MCF 10A (cell line): ENCODE data around the gene SKIC2. TPM values are rescaled to one million over a fixed set of nuclear protein-coding genes. Genes with fewer than 3 reads are reported as not detected.
A peak's percentile ranks its signal among the peaks of the same experiment; 100 is the strongest.

ENCODE experiments used
- BruUV-seq: library from RNA; stranded (reverse); fragments of 400-500 nt; replicated peaks from 2 replicates; lab custom pipeline; 2021; lab: Mats Ljungman, UMichigan
- CTCF ChIA-PET: fragments of 300-600 bp; sonication (Branson Sonifier 250); formaldehyde crosslinking; extraction: SDS; loops from one replicate; lab custom pipeline; 2021; ENCODE audit warnings: antibody characterized with exemption, inconsistent platforms; lab: Yijun Ruan, JAX
- POLR2A ChIA-PET: fragments of 300-600, 350-650 bp; sonication (Branson Sonifier 250); formaldehyde crosslinking; extraction: SDS; loops from one replicate; lab custom pipeline; 2020; ENCODE audit warnings: antibody characterized with exemption, inconsistent platforms; lab: Yijun Ruan, JAX
- DNase-seq: peaks from one replicate; pipeline ENCODE4 v3.0.0-alpha.2; 2018; ENCODE audit not compliant: unreplicated experiment
- H3K27ac Mint-ChIP-seq: one replicate; pipeline ENCODE4 v1.8.0; 2022; ENCODE audit warnings: mild to moderate bottlenecking, low read depth, mixed read lengths; ENCODE audit not compliant: unreplicated experiment
- H3K27me3 Mint-ChIP-seq: one replicate; pipeline ENCODE4 v1.8.0; 2022; ENCODE audit warnings: mixed read lengths; ENCODE audit not compliant: insufficient read depth, unreplicated experiment
- H3K36me3 Mint-ChIP-seq: one replicate; pipeline ENCODE4 v1.8.0; 2022; ENCODE audit warnings: mild to moderate bottlenecking, moderate library complexity, mixed read lengths; ENCODE audit not compliant: insufficient read depth, unreplicated experiment
- H3K4me1 Mint-ChIP-seq: one replicate; pipeline ENCODE4 v1.8.0; 2022; ENCODE audit warnings: mixed read lengths; ENCODE audit not compliant: insufficient read depth, unreplicated experiment
- H3K4me3 Mint-ChIP-seq: one replicate; pipeline ENCODE4 v1.8.0; 2022; ENCODE audit warnings: mild to moderate bottlenecking, moderate library complexity, mixed read lengths; ENCODE audit not compliant: unreplicated experiment
- H3K9me3 Mint-ChIP-seq: one replicate; pipeline ENCODE4 v1.8.0; 2022; ENCODE audit warnings: mixed read lengths; ENCODE audit not compliant: unreplicated experiment
- intact Hi-C: fragments of 100-400 bp; cut with micrococcal nuclease; formaldehyde crosslinking; loops from 2 replicates; pipeline ENCODE4 v1.14.1; 2022
- total RNA-seq: library from RNA; stranded (reverse); gene quantifications from 2 replicates; pipeline ENCODE4 v1.2.3, GENCODE V29; 2022
- TF ChIP-seq, protein P1 (sequence below): fragments of 200-600 bp; IDR thresholded peaks from one replicate; pipeline ENCODE4 v1.8.0; 2022; ENCODE audit warnings: antibody characterized with exemption, mild to moderate bottlenecking; ENCODE audit not compliant: unreplicated experiment

The SKIC2 gene
- total RNA-seq, 1 experiment from 2014 or later = 53.1 TPM

DNA sequence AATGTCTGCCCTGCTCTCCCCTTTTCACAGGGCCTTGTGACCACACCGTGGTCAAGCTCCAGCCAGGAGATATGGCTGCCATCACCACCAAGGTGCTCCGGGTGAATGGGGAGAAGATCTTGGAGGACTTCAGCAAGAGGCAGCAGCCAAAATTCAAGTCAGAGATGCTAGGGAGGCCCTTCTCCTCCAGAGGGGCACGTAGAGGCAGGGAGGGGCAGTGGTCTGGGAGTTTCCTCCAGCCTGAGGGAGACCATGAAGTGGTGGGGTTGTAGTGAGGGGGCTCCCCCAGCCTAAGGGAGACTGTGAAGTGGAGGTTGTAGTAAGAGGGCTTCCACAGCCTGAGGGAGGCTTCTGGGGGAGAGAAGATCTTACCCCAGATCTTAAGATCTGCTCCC is 8.9 kb downstream of the SKIC2 start:
- Mint-ChIP-seq H3K36me3 (peaks cover 83% of the 10 kb centered on the region), H3K27me3 (no peaks in the 10 kb centered on the region), H3K9me3 (no peaks in the 10 kb centered on the region), H3K4me3 (no peak overlapping the region), H3K27ac (no peak overlapping the region), H3K4me1 (peaks cover 15% of the 10 kb centered on the region)
- intact Hi-C loops = no loop called here
- ChIA-PET CTCF (interaction anchor here (3.9 kb wide), 1 partner anchor 16 kb away, joined by 14 read pairs; no protein-coding TSS in a partner anchor), POLR2A (no interaction called here)
- TF ChIP-seq, protein P1, sequence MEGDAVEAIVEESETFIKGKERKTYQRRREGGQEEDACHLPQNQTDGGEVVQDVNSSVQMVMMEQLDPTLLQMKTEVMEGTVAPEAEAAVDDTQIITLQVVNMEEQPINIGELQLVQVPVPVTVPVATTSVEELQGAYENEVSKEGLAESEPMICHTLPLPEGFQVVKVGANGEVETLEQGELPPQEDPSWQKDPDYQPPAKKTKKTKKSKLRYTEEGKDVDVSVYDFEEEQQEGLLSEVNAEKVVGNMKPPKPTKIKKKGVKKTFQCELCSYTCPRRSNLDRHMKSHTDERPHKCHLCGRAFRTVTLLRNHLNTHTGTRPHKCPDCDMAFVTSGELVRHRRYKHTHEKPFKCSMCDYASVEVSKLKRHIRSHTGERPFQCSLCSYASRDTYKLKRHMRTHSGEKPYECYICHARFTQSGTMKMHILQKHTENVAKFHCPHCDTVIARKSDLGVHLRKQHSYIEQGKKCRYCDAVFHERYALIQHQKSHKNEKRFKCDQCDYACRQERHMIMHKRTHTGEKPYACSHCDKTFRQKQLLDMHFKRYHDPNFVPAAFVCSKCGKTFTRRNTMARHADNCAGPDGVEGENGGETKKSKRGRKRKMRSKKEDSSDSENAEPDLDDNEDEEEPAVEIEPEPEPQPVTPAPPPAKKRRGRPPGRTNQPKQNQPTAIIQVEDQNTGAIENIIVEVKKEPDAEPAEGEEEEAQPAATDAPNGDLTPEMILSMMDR = no peak
- BruUV-seq = no TSS peak
- no peak for DNase-seq

DNA sequence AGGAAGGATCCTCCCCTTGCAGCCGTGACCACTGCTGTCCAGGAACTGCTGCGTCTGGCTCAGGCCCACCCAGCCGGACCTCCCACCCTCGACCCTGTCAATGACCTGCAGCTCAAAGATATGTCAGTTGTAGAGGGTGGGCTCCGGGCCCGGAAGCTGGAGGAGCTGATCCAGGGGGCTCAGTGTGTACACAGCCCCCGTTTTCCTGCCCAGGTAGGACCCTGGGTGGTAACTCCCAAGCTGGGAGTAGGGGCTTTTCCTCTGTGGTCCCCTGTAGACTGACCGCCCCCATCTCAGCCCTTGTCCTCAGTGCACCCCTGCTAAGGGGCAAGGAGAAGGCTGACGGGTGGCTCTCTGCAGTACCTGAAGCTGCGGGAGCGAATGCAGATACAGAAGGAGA is 9.4 kb downstream of the SKIC2 start:
- TF ChIP-seq, protein P1 = no peak
- Mint-ChIP-seq H3K27me3 (no peaks in the 10 kb centered on the region), H3K27ac (no peak overlapping the region), H3K36me3 (peaks cover 83% of the 10 kb centered on the region), H3K9me3 (no peaks in the 10 kb centered on the region), H3K4me1 (peaks cover 19% of the 10 kb centered on the region), H3K4me3 (no peak overlapping the region)
- CTCF ChIA-PET = interaction anchor here (3.9 kb wide), 1 partner anchor 16 kb away, joined by 14 read pairs; no protein-coding TSS in a partner anchor
- POLR2A ChIA-PET = interaction anchor here (6.9 kb wide), 1 partner anchor 9 kb away, joined by 109 read pairs; the partner anchor contains the start of genes NELFE and SKIC2
- no TSS peak for BruUV-seq
- no peak for DNase-seq
- intact Hi-C loops = no loop called here

DNA sequence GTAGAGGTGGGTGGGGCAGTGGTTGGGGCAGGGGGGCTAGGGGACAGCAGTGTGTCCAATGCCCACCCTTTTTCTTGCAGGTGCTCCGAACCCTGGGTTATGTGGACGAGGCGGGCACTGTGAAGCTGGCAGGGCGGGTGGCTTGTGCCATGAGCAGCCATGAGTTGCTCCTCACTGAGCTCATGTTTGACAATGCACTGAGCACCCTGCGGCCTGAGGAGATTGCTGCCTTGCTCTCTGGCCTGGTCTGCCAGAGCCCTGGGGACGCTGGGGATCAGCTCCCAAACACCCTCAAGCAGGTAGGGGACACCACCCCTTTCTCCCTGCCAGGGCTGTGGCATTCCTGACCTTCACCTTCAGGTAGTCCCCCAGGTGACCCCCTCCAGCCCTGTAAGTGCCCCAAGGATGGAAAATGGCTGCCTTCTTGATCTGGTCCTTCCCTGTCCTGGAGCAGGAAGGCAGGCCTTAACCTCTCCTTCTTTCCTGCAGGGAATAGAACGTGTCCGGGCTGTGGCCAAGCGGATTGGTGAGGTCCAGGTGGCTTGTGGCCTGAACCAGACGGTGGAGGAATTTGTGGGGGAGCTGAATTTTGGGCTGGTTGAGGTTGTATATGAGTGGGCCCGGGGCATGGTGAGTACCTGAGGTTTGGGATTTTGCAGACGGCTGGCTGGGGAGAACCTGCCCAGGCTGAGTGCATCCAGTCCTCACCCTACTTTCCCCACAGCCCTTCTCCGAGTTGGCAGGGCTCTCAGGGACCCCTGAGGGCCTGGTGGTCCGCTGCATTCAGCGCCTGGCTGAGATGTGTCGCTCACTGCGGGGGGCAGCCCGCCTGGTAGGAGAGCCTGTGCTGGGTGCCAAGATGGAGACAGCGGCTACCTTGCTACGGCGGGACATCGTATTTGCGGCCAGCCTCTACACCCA is 10.1 kb downstream of the SKIC2 start:
- BruUV-seq = no TSS peak
- H3K27ac Mint-ChIP-seq = no peak overlapping the region
- H3K9me3 Mint-ChIP-seq = no peaks in the 10 kb centered on the region
- ChIA-PET POLR2A (interaction anchor here (6.9 kb wide), 1 partner anchor 10 kb away, joined by 109 read pairs; the partner anchor contains the start of genes NELFE and SKIC2), CTCF (interaction anchor here (0.6 to 3.9 kb wide), 2 partner anchors 17 to 315 kb away, joined by 4 to 14 read pairs; no protein-coding TSS in a partner anchor)
- H3K36me3 Mint-ChIP-seq = peaks cover 87% of the 10 kb centered on the region
- intact Hi-C loops = no loop called here
- no peak for DNase-seq
- no peaks in the 10 kb centered on the region for H3K27me3 Mint-ChIP-seq
- H3K4me1 Mint-ChIP-seq = peaks cover 21% of the 10 kb centered on the region
- TF ChIP-seq, protein P1 = no peak
- H3K4me3 Mint-ChIP-seq = peak overlapping the region; percentile 80
